Skeletal muscle tissue (tissue), 4 donors: Measurements from ENCODE around the gene GUCY2C. TPM values are rescaled to one million over a fixed set of nuclear protein-coding genes. Genes with fewer than 3 reads are reported as not detected.

Experiments used
- H3K27ac ChIP-seq: one replicate; pipeline ENCODE4 v1.7.0; 2013; ENCODE audit warnings: mild to moderate bottlenecking, low read depth, low read length, inconsistent platforms
- H3K27me3 ChIP-seq, 3 donors: one replicate each; pipeline ENCODE4 v1.7.0; 2013; ENCODE audit warnings: low read length in 3 of 3; ENCODE audit not compliant: control insufficient read depth in 3 of 3, insufficient read depth in 3 of 3
- H3K36me3 ChIP-seq, 3 donors: one replicate each; pipeline ENCODE4 v1.7.0; 2013; ENCODE audit warnings: low read length in 3 of 3; ENCODE audit not compliant: control insufficient read depth in 3 of 3, insufficient read depth in 3 of 3
- H3K4me1 ChIP-seq, 3 donors: one replicate each; pipeline ENCODE4 v1.7.0; 2013; ENCODE audit warnings: low read length in 3 of 3, mild to moderate bottlenecking in 3 of 3; ENCODE audit not compliant: control insufficient read depth in 3 of 3, insufficient read depth in 3 of 3
- H3K4me3 ChIP-seq, 3 donors: one replicate each; pipeline ENCODE4 v1.7.0; 2013; ENCODE audit warnings: low read length in 3 of 3
- H3K9ac ChIP-seq, 3 donors: one replicate each; pipeline ENCODE4 v1.7.0; 2013; ENCODE audit warnings: low read length in 3 of 3, mild to moderate bottlenecking in 3 of 3, moderate library complexity in 2 of 3, low read depth in 1 of 3
- H3K9me3 ChIP-seq, 3 donors: one replicate each; pipeline ENCODE4 v1.7.0; 2013; ENCODE audit warnings: low read length in 3 of 3; ENCODE audit not compliant: control insufficient read depth in 3 of 3
- total RNA-seq: library from RNA; depleted of rRNA; stranded (reverse); fragments of >200 nt; gene quantifications from one replicate; pipeline ENCODE4 v1.2.3, GENCODE V29; 2014
- donor health status: Osteomylitis.

The GUCY2C gene
- total RNA-seq, 1 donor from 2014 or later = not detected

- Histone ChIP-seq H3K9ac (no peak overlapping the region), H3K27ac (no peak overlapping the region), H3K36me3 (no peaks in the 10 kb centered on the region), H3K4me3 (no peak overlapping the region), H3K27me3 (no peaks in the 10 kb centered on the region), H3K9me3 (no peaks in the 10 kb centered on the region), H3K4me1 (peaks cover 0 to 8% (median 7%) of the 10 kb centered on the region in 3 donors)
Observed at GRCh38 chr12:14588571-14588970, 107.8 kb downstream of the GUCY2C start.

- Histone ChIP-seq H3K9ac (no peak overlapping the region), H3K36me3 (peaks cover 0 to 2% (median 0%) of the 10 kb centered on the region in 3 donors)
Observed at GRCh38 chr12:14578646-14579045, 117.8 kb downstream of the GUCY2C start.

GRCh38 chr12:14577344-14577743 lies 119.1 kb downstream of the GUCY2C start:
- H3K27me3 ChIP-seq = no peaks in the 10 kb centered on the region

More at GRCh38 chr12:14578646-14579045, 117.8 kb downstream of the GUCY2C start:
- no peaks in the 10 kb centered on the region for H3K9me3 ChIP-seq
- H3K27me3 ChIP-seq = no peaks in the 10 kb centered on the region
- no peak overlapping the region for H3K4me3 ChIP-seq
- H3K4me1 ChIP-seq = no peaks in the 10 kb centered on the region
- no peak overlapping the region for H3K27ac ChIP-seq

GRCh38 chr12:14576896-14577295 lies 119.5 kb downstream of the GUCY2C start:
- H3K4me3 ChIP-seq = no peak overlapping the region
- no peaks in the 10 kb centered on the region for H3K4me1 ChIP-seq
- no peaks in the 10 kb centered on the region for H3K9me3 ChIP-seq
- H3K36me3 ChIP-seq = no peaks in the 10 kb centered on the region
- H3K9ac ChIP-seq = no peak overlapping the region
- no peaks in the 10 kb centered on the region for H3K27me3 ChIP-seq
- H3K27ac ChIP-seq = no peak overlapping the region

More at GRCh38 chr12:14577344-14577743, 119.1 kb downstream of the GUCY2C start:
- Histone ChIP-seq H3K9ac (no peak overlapping the region), H3K36me3 (no peaks in the 10 kb centered on the region), H3K4me1 (no peaks in the 10 kb centered on the region), H3K4me3 (no peak overlapping the region), H3K27ac (no peak overlapping the region), H3K9me3 (no peaks in the 10 kb centered on the region)

- Histone ChIP-seq H3K36me3 (no peaks in the 10 kb centered on the region), H3K27me3 (no peaks in the 10 kb centered on the region), H3K9me3 (no peaks in the 10 kb centered on the region), H3K9ac (no peak overlapping the region), H3K4me1 (no peaks in the 10 kb centered on the region), H3K4me3 (no peak overlapping the region), H3K27ac (no peak overlapping the region)
Observed at GRCh38 chr12:14575585-14575984, 120.8 kb downstream of the GUCY2C start.

- no peaks in the 10 kb centered on the region for H3K9me3 ChIP-seq
Observed at GRCh38 chr12:14573118-14573517, 123.3 kb downstream of the GUCY2C start.

GRCh38 chr12:14572401-14572800 lies 124.0 kb downstream of the GUCY2C start:
- Histone ChIP-seq H3K9ac (no peak overlapping the region), H3K9me3 (no peaks in the 10 kb centered on the region), H3K4me3 (no peak overlapping the region)

More at GRCh38 chr12:14573118-14573517, 123.3 kb downstream of the GUCY2C start:
- Histone ChIP-seq H3K4me1 (peaks cover under 1 to 8% (median 3%) of the 10 kb centered on the region in 3 donors), H3K36me3 (no peaks in the 10 kb centered on the region), H3K27ac (no peak overlapping the region), H3K9ac (no peak overlapping the region), H3K27me3 (no peaks in the 10 kb centered on the region), H3K4me3 (no peak overlapping the region)

GRCh38 chr12:14571779-14572178 lies 124.6 kb downstream of the GUCY2C start:
- H3K4me1 ChIP-seq = peaks cover 3 to 14% (median 7%) of the 10 kb centered on the region in 3 donors
- H3K27me3 ChIP-seq = no peaks in the 10 kb centered on the region
- no peaks in the 10 kb centered on the region for H3K9me3 ChIP-seq
- H3K36me3 ChIP-seq = no peaks in the 10 kb centered on the region
- no peak overlapping the region for H3K9ac ChIP-seq
- no peak overlapping the region for H3K27ac ChIP-seq
- H3K4me3 ChIP-seq = no peak overlapping the region

More at GRCh38 chr12:14572401-14572800, 124.0 kb downstream of the GUCY2C start:
- H3K4me1 ChIP-seq = peaks cover 3 to 12% (median 7%) of the 10 kb centered on the region in 3 donors
- no peak overlapping the region for H3K27ac ChIP-seq
- no peaks in the 10 kb centered on the region for H3K36me3 ChIP-seq
- no peaks in the 10 kb centered on the region for H3K27me3 ChIP-seq

GRCh38 chr12:14570231-14570630 lies 126.2 kb downstream of the GUCY2C start:
- Histone ChIP-seq H3K4me1 (peaks cover 3 to 15% (median 7%) of the 10 kb centered on the region in 3 donors), H3K27me3 (no peaks in the 10 kb centered on the region), H3K27ac (no peak overlapping the region), H3K9me3 (no peaks in the 10 kb centered on the region), H3K4me3 (no peak overlapping the region), H3K36me3 (no peaks in the 10 kb centered on the region), H3K9ac (no peak overlapping the region)

- peak within 1 kb of the TSS; percentile 80 for H3K27ac ChIP-seq
- no peaks in the 10 kb centered on the region for H3K36me3 ChIP-seq
- peak within 1 kb of the TSS; percentile 74 to 87 (median 85) for H3K4me3 ChIP-seq
- no peaks in the 10 kb centered on the region for H3K27me3 ChIP-seq
- peaks cover 3 to 15% (median 7%) of the 10 kb centered on the region in 3 donors for H3K4me1 ChIP-seq
- H3K9ac ChIP-seq = peak within 1 kb of the TSS; percentile 86 to 91 (median 91)
- H3K9me3 ChIP-seq = no peaks in the 10 kb centered on the region
Observed at GRCh38 chr12:14567351-14568162, 128.8 kb downstream of the GUCY2C start, which contains the start of gene PLBD1. Gene PLBD1 (minus strand): TSS chr12:14567883. CDS start chr12:14567696, 187 bp downstream.
